Transverse colon (tissue), 3 donors: ENCODE results near the gene OXER1.

Source experiments
- EP300 ChIP-seq: sonication (generic); formaldehyde crosslinking; IDR thresholded peaks from one replicate; pipeline ENCODE4 v1.6.1; 2017; ENCODE audit warnings: antibody characterized with exemption, low read depth
- POLR2A ChIP-seq: fragments of 450-650 bp; IDR thresholded peaks from one replicate; pipeline ENCODE4 v1.6.1; 2016; ENCODE audit warnings: antibody characterized with exemption, mild to moderate bottlenecking, moderate library complexity
- TF ChIP-seq, protein P1 (sequence below), 5 experiments: fragments of 200-600 bp in 3 of 5; fragments of 450-650 bp in 2 of 5; sonication (generic) in 3 of 5; IDR thresholded peaks; 1 replicate in 2 of 5; 2 replicates in 3 of 5; pipeline ENCODE4 v1.5.1; 2016 to 2017; ENCODE audit warnings: antibody characterized with exemption in 5 of 5, inconsistent platforms in 3 of 5, mild to moderate bottlenecking in 2 of 5, moderate library complexity in 1 of 5

DNA sequence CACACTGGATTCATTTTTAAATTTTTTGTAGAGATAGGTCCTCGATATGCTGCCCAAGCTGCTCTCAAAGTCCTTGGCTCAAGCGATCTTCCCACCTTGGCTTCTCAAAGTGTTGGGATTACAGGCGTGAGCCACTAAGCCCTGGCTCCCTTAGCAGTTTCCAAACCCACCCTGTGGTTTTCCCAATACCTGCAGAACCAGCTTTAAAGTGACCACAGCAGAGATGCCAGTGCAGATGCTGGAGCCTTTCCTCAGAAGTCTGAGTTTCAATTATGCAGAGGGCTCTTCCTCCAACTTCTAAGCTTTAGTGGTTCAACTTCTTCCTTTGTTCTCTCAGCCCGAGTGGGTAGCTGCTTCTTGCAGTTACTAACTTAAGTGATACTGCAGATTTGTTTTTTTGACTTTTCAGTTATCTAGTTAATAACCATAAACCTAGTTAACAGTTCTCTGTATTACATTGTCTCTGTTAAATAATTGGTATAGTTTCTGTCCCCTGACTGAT is 36.6 kb upstream of the OXER1 start:
- no peak for TF ChIP-seq POLR2A
- TF ChIP-seq EP300: no peak
- TF ChIP-seq, protein P1, sequence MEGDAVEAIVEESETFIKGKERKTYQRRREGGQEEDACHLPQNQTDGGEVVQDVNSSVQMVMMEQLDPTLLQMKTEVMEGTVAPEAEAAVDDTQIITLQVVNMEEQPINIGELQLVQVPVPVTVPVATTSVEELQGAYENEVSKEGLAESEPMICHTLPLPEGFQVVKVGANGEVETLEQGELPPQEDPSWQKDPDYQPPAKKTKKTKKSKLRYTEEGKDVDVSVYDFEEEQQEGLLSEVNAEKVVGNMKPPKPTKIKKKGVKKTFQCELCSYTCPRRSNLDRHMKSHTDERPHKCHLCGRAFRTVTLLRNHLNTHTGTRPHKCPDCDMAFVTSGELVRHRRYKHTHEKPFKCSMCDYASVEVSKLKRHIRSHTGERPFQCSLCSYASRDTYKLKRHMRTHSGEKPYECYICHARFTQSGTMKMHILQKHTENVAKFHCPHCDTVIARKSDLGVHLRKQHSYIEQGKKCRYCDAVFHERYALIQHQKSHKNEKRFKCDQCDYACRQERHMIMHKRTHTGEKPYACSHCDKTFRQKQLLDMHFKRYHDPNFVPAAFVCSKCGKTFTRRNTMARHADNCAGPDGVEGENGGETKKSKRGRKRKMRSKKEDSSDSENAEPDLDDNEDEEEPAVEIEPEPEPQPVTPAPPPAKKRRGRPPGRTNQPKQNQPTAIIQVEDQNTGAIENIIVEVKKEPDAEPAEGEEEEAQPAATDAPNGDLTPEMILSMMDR (IDR thresholded peaks at IDR 0.05): no peak
